ENCODE data around the gene EMILIN2.

EMILIN2 gene

DNA sequence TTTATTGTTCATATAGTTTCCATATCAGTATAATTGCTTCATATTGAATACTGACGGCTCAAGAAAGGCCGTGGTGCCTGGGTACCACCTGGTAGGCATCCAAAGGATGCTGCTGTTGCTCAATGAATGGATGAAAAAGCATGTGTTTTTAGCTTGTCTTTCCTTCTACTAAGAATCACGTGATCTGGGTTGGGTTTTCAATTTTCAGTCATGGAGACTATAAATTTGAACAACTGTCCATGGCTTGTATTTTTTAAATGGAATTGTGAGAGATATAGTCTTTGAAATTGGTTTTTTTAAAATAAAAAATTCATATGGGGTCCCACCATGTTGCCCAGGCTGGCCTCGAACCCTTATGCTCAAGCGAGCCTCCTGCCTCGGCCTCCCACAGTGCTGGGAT is 25.3 kb downstream of the EMILIN2 start:
- DNase-seq (ENCODE audit: low read depth in 3 of 3, low spot score in 1 of 3): no peak

DNA sequence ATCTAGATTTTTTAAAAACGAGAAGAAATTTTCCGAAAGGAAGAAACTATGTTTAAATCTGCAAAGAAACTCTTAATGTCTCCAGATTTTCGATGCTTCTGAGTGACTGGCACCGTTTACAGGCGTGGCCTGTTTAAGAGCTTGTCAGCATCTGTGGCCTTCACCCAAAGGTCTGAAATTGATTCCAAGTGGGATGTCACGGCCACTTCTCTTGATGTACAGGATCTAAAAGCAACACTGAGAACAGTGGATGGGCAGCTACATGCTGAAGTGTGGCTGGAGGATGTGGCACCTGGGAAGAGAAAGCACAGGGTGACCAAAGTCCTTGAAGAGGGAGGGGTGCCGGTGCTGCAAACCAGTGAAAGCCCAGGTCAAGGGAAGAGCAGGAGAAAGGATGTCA is 28.0 kb downstream of the EMILIN2 start:
- no peak for DNase-seq (ENCODE audit: low read depth in 3 of 3, low spot score in 1 of 3)

DNA sequence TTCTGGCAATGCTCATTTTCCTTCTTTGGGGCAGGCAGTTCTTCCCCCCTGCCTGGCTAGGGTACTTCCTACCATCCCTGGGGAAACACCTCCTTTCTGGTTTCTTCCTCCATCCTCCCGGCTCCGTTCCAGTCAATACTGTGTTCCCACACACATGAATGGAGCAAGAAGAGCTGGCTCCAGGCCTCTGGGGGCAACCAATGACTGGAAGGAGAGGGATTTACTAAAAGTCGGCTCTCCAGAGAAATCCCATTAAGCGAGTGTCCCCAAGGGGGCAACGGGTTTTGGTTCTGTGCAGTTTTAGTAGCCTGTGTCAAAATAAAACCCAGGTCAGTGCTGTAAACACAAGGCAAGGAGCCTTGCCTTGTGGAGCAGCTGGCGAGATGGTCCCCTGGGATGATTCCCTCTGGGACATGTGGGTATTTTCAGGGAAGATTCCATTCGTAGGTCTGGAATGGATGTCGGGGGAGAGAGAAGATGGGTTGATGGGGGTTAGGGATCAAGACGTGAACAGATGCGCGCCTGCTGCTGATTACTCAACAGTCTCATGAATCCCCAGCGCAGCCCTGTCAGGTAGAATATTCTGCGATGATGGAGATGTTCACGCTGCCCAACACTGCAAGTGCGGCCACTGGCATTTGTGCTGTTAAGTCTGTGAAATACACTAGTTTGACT is 32.0 kb downstream of the EMILIN2 start:
- DNase-seq (ENCODE audit: low read depth in 3 of 3, low spot score in 1 of 3): no peak

DNA sequence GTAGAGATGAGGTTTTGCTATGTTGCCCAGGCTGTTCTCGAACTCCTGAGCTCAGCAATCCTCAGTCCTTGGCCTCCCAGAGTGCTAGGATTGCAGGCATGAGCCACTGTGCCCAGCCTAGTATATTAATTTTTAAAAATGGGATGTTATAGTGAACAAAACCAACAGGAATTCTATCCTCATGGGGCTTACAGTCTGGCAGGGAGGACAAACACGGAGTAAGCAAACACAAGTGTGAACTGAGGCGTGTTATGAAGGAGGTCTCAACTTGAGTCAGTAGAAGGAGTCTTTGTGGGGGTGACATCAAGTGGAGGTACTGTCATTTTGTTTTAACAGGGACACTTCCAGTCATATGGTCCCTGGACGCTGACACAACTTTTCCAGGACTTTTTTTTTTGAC is 33.1 kb downstream of the EMILIN2 start:
- DNase-seq (ENCODE audit: low read depth in 3 of 3, low spot score in 1 of 3): no peak

DNA sequence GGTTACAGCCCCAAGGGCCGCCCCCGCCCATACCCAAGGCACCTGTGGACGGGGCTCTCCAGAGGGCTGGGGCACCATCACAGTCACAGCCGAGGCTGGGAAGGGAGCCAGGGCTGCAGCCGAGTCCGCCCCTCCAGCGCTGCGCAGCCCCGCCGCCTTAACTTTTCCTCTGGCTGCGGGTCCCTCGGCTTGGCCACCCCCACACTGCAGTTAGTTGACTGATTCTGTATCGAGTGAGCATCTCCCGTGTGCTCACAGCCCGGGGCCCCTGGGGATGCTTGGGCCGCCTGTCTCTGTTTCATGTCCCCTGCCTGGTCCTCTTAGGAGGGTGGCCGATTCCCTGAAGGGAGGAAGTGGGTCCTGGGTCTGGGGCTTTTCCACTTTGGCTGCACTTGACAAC is 33.7 kb downstream of the EMILIN2 start:
- DNase-seq (ENCODE audit: low read depth in 3 of 3, low spot score in 1 of 3): no peak

DNA sequence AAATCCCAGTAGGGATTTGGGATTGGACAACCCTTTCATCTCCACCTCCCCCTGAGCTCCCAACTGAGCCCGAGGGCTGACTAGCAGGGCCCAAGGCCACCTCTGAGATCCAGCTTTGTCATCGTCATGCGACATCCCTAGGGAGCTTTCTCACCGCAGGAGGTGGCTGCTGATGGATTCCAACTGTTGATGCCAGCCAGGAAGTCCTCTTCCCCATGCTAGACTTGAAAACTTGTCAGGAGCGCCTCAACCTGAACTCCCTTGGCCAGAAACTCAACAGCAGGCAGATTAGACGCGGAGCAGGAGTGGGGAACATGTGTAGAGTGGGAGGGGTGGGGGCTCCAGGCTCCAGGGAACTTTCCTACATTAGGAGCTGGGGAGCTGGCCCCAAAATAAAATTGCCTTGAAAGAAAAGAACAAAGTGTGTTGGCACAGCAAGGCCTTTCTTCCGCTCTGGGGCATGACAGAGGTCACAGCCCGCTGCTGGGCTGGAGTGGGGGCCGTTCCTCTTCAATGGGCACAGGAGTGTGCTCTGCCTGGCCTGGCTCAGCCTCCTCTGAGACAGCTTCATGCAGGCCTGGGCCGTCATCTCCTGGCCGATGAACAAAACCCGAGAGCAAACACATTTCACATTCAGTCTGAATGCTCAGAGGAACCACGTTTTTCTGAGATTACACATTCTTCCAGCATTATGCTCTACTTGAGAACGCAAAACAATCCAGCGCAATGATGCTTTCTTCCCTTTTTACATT is 34.5 kb downstream of the EMILIN2 start:
- DNase-seq (ENCODE audit: low read depth in 3 of 3, low spot score in 1 of 3): no peak

DNA sequence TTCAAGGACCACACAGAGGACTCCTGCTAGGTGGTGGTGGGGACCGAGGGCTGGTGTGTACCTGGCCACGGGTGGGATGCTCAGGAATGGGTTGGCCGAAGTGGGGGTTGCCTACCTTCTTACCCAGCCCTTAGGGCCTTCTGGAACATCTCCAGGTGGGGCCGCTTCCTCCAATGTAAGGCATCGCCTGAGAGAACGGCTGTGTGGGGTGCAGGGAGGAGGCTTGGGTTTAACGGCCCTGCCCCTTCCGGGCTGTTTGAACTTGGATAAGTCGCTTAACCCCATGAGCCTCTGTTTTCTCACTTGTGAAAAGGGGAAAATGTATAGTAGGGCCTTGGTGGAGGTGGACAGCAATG is 35.0 kb downstream of the EMILIN2 start:
- DNase-seq (ENCODE audit: low read depth in 3 of 3, low spot score in 1 of 3): no peak

DNA sequence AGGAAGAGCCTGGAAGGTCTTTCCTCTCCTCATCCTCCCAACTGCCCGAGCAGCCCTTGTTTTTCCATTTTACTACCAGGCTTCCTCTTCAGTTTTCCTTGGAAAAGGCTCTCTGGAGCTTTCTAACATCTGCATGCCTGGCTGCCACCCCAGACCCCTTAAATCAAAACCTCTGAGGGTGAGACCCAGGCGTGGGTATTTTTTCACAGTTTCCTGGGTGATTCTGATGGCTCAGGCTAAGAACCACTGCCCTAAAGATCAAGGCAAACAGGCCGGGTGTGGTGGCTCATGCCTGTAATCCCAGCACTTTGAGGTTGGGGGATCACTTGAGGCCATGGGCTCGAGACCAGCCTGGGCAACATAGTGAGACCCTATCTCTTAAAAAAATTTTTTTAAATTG is 35.4 kb downstream of the EMILIN2 start:
- DNase-seq (ENCODE audit: low read depth in 3 of 3, low spot score in 1 of 3): no peak

DNA sequence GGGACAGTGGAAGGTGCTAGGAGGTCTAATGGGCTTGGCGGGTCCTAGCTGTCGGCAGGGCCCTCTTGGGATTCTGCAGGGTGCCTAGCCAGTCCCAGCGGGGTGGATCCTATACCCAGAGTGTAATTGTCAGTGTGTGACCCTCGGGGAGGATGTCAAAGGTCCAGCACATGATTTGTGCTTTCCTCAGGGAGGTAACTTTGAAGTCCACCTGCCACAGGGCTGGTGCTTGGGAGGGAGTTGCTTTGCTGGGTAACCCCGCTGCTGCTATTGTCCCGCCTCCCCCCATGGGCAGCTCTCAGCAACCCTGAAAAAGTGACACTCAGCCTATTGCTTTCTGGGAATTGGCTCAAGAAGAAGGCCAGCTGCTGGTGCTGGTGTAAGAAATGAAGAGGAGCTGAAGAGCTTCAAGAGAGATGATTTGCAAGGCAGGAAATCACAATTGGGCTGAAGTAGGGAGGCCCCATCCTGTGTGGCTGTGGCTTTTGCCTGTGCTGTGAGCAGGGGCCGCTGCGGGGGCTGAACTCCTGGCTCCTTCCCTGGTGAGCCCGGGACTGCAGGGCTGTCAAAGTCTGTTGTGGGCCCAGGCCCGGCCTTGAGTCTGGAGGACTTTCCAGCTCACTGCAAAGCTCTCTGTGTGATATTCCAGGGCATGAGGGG is 36.4 kb downstream of the EMILIN2 start:
- DNase-seq (ENCODE audit: low read depth in 3 of 3, low spot score in 1 of 3): no peak

DNA sequence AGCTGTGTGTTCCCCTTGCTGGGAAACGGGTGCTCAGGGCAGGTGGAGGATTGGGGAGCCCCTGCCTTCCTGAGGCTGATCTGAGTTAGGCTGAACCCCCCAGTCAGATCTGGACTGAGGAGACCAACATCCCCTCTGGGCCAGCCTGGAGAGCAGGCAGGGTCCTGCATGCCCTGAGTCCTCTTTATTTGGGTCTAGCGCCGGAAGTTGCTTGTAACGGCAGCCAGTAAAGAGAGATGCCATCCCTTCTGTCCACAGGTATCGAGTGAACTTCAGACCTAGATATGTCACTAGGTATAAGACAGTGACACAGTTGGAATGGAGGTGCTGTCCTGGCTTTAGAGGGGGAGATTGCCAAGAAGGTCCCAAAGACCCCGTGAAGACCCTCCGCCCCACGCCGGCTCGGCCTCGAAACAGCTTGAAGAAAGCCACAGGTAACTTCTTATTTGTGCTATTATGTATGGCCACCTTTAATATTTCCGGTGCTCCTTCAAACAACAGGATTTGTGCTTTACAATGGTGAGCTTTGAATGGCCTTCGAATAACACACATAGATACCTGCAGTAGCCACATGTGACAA is 38.0 kb downstream of the EMILIN2 start:
- no peak for DNase-seq (ENCODE audit: low read depth in 3 of 3, low spot score in 1 of 3)

DNA sequence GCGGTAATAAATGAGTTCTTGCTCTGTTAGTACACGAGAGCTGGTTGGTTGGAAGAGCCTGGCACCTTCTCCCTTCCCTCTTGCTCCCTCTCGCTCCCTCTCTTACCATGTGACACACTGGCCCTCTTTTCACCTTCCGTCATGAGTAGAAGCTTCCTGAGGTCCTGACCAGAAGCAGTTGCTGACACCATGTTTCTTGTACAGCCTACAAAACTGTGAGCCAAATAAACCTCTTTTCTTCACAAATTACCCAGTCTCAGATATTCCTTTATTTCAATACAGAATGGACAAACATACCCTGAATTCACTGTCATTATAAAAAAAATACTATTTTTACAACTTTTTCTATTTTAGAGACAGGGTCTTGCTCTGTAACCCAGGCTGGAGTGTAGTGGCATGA is 40.7 kb downstream of the EMILIN2 start:
- no peak for DNase-seq (ENCODE audit: low read depth in 3 of 3, low spot score in 1 of 3)

DNA sequence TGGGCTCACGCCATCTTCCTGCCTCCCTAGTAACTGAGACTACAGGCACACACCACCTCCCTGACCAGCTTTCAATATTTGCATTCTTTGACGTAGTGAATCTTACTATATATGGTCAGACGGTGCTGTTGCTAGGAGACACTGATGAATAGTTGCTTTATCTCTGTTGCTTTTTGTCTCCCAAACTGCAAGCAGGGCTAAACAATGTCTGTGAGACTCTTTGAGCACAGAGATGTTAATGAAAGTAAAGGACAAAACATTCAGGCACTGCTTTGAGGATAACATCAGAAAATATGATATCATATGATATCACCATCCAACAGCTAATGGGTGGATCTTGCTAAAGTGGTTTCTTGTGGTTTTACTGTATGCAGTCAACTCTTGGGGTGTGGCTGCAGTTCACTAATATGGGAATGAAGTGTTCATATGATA is 43.0 kb downstream of the EMILIN2 start:
- DNase-seq (ENCODE audit: low read depth in 3 of 3, low spot score in 1 of 3): no peak

DNA sequence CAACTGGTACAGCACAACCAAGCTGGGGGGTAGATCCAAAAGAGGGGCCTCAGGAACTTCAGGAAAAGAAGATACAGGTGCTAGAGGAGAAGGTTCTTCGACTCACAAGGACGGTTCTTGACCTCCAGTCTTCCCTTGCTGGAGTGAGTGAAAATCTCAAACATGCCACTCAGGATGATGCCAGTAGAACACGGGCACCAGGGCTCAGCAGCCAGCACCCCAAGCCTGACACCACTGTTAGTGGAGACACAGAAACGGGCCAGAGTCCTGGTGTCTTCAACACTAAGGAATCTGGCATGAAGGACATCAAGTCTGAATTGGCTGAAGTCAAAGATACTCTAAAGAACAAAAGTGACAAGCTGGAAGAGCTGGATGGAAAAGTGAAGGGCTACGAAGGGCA is 43.8 kb downstream of the EMILIN2 start:
- DNase-seq (ENCODE audit: low read depth in 3 of 3, low spot score in 1 of 3): no peak

DNA sequence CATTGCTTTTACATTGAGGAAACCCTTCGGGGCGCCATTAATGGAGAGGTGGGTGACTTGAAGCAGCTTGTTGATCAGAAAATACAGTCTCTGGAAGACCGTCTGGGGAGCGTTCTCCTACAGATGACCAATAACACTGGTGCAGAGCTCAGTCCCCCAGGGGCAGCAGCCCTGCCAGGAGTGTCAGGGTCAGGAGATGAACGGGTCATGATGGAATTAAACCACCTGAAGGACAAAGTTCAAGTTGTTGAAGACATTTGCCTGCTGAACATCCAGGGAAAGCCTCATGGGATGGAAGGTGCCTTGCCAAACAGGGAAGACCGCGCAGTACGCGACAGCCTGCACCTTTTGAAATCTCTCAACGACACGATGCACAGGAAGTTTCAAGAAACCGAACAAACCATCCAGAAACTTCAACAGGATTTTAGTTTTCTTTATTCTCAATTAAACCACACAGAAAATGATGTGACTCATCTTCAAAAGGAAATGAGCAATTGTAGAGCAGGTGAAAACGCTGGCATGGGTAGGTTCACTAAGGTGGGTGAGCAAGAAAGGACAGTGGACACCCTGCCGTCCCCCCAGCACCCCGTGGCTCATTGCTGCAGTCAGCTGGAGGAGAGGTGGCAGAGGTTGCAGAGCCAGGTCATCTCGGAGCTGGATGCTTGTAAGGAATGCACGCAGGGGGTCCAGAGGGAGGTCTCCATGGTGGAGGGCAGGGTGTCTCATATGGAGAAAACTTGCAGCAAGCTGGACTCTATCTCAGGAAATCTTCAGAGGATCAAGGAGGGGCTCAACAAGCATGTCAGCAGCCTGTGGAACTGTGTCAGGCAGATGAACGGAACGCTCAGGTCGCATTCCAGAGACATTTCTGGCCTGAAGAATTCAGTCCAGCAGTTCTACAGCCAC is 45.0 kb downstream of the EMILIN2 start:
- no peak for DNase-seq (ENCODE audit: low read depth in 3 of 3, low spot score in 1 of 3)

DNA sequence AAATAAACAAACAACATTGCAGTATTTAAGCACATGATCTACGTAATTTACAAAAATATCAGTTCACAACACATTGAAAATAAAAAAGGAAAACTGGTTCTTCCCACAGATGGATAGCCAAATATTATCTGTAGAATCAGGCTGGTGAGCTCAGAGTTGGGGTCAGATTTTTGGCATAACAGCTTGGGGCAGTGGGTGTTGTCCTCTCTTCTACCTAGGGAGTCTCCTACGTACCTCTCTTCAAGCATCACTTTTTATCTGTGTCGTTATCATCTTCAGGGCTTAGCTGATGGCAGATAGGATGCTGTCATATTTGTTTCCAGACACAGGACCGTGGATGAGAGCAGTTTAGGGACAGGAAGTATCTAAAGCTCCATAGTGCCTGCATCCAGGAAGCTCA is 46.2 kb downstream of the EMILIN2 start:
- DNase-seq (ENCODE audit: low read depth in 3 of 3, low spot score in 1 of 3): no peak

DNA sequence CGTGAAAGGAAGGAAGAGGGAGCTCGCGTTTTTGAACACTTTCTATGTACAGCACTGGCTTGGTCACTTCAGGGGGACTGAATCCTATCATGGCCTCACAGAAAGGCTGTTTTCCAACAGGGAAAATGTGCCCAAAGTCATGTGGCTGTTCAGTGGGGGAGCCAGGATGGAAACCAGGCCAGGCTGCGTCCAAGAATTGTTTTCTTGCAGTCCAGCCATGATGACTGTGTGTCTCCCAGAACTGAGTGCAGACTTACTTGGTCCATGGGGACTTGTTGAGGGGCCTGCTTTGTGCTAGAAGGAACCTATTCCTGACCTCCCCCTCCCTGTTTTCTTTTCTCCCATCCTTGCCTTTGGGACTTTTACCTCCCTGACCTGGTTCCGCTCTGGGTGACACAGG is 46.9 kb downstream of the EMILIN2 start:
- DNase-seq (ENCODE audit: low read depth in 3 of 3, low spot score in 1 of 3): no peak

DNA sequence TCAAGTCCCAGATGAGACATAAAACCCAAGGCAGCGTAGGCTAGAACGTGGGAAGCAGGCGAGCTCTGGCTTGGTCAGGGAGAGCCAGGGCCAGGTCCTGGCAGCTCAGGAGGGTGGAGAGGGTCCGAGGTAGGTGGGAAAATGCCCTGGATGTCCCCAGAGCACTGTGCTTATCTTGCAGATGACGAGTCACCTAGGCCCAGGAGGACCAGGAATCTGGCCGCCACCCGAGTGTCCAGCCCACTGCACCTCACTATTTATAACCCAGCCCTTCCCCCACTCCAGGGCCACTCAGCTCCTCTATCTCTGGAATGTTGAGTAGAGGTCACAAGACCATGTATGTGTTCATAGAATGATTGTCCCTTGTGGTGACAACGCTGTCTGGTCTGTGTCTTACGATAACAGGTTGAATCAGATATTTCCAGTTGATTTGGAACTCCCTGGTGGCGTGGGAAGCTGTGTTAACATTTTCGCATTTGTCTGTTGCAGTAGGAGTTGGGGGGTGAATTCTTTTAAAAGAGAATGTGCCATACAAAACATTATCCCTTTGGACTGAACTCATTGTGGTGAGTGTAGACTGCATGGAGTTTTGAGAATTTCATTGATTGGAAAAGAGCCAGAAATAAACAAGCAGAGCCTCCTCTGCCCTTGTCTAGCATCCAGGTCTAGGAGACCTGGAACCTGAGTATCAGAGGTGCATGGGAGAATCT is 47.5 kb downstream of the EMILIN2 start:
- no peak for DNase-seq (ENCODE audit: low read depth in 3 of 3, low spot score in 1 of 3)

DNA sequence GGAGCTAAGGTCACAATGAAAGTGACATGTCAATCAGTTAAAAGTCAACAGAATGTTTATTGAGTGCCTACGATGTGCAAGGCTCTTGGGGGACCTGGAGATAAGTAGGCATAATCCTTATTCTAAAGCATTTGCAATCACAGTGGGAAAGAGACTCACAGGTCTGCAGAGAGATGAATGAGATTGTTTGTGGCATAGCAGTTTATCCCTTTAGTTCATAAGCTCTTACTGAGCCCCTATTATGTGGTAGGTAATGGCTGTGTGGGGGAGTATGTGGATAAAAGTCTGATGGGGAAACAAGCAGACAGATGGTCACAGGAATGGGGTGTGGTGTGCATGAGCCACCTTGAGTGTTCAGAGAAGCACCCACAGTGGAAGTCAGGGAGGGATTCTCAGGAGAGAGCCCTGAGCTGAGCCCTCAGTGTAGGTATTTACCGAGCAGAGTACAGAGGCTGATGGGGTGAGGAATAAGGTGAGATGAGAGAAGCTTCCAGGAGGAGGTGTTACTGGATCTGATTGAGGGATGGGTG is 48.1 kb downstream of the EMILIN2 start:
- DNase-seq (ENCODE audit: low read depth in 3 of 3, low spot score in 1 of 3): no peak

DNA sequence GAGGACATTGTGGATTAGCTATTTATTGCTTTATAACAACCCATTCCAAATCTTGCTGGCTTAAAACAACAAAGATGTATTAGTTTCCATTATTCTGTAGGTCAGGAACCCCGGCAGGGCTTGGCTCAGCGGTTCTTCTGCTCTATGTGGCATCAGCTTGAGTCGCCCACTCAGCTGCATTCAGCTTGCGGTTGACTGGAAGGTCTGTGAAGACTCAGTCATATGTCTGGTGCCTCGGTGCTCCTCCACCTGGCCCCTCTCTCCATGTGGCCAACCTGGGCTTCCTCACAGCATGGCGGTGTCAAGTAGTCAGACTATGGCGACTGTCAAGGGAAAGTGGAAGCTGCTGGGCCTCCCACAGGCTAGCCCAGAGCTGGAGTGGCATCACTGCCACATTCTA is 48.6 kb downstream of the EMILIN2 start:
- DNase-seq (ENCODE audit: low read depth in 3 of 3, low spot score in 1 of 3): no peak

DNA sequence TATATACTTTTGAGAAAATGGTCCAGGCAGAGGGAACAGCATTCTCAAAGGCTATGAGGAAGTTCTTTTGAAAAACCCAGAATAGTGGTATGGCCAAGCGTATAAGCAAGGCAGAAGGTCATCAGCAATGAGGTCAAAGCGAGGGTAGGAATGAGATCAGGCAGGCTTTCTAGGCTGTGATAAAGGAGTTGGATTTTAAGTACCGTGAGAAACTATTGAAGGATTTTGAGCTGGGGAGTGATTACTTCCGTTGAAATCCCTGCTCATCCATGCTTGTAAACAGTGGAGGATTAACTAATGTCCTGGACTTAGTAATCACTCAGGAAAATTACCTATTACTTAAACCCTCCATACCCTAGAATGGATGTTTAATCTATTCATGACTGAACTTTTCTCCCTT is 50.2 kb downstream of the EMILIN2 start:
- DNase-seq (ENCODE audit: low read depth in 3 of 3, low spot score in 1 of 3): no peak

Measured in stimulated activated CD4-positive, alpha-beta T cell treated with anti-CD3 and anti-CD28 coated beads, TNF-alpha, amount 100 ng/mL, for 1 hour (primary cell).